ENCODE results near the gene C1QTNF9. TPM values are rescaled to one million over a fixed set of nuclear protein-coding genes. Genes with fewer than 3 reads are reported as not detected.

Gene C1QTNF9
- total RNA-seq, 1 donor from 2014 or later: not detected

Other genes starting within 250 kb of the C1QTNF9 start
- 2.1 and 3.2 TPM in 2 replicates for gene SPATA13, start 148.9 kb upstream of the C1QTNF9 start, total RNA-seq
- 11.8 and 11.9 TPM in 2 replicates for gene PARP4, start 203.2 kb downstream of the C1QTNF9 start, total RNA-seq

Measured in bronchial epithelial cell (primary cell).